ENCODE measurements around the gene NEK4. TPM values are rescaled to one million over a fixed set of nuclear protein-coding genes. Genes with fewer than 3 reads are reported as not detected.
A peak's percentile ranks its signal among the peaks of the same experiment; 100 is the strongest.
"Not testable (repeated sequence)": the region's sequence is repeated elsewhere in the genome, so short reads cannot be mapped to it uniquely, and the experiment has no call there.

NEK4 gene
- polyA plus RNA-seq, 1 donor from 2014 or later = 11.3 TPM

DNA sequence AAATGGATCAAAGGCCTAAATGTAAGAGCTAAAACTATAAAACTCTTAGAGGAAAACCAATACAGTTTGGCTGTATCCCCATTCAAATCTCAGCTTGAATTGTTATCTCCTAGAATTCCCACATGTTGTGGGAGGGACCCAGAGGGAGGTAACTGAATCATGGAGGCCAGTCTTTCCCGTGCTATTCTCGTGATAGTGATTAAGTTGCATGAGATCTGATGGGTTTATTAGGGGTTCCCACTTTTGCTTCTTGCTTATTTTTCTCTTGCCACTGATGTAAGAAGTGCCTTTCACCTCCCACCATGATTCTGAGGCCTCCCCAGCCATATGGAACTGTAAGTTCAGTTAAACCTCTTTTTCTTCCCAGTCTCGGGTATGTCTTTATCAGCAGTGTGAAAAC lies 94.5 kb downstream of the NEK4 start:
- not testable (repeated sequence) for H3K4me3 Mint-ChIP-seq, H3K36me3 Mint-ChIP-seq, H3K27ac Mint-ChIP-seq, H3K9me3 Mint-ChIP-seq, H3K27me3 Mint-ChIP-seq
- peaks cover 12 to 14% (median 12%) of the 10 kb centered on the region in 3 donors for H3K4me1 Mint-ChIP-seq

DNA sequence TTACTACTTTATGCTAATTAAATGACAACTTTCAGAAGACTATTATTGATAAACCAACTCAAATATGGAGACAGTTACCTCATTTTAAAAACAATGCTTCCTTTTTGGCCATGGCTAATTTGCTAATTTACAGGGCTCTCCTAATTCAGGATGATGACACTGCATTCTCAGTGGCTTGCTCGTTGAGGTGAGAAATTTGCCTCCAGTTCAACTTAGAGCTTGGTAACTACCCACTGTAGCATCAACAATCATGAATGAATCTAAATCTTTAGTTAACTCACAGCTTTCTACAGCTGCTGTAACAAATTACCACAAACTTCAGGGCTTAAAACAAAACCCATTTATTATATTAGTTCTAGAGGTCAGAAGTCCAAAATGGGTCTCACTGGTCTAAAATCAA lies 99.1 kb downstream of the NEK4 start:
- Mint-ChIP-seq H3K27ac (no peak overlapping the region), H3K36me3 (peaks cover 5% of the 10 kb centered on the region), H3K4me1 (peaks cover 14 to 21% (median 14%) of the 10 kb centered on the region in 3 donors), H3K9me3 (no peaks in the 10 kb centered on the region), H3K27me3 (no peaks in the 10 kb centered on the region), H3K4me3 (no peak overlapping the region)

DNA sequence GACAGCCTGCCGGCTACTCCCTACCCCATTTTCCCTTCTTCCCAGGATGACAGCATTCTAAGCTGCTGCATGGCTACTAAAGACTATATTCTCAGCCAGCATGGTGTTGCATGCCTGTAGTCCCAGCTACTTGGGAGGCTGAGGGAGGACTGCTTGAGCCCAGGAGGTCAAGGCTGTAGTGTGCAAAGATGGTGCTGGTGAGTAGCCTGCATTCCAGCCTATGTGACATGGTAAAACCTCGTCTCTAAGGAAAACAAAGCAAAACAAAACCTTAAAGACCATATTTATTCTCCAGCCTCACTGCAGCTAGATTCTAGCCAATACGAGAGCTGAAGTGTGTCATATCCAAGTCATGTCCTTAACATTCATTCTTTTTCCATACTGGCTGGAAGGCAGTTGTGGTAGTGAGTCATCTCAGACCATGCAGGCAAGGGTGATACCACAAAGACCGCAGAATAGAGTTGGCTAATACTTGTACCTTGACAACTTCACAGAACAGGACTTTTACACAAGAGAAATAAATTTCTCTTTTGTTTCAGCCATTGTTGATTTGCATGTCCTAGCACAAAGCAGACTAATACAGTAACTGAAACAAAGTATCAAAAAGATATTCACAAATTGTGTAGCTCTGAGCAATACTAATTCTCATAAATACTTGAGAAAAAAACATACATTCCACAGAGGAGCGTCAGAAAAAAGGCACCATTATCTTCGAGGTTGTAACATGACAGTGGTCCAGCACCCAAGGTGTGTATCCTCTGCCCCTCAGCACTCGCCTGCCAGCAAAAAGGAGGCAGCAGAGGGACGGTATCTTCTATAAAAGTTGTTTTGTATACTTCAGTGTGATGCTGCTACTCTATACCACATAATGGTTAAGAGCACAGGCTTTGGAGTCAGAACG lies 99.9 kb downstream of the NEK4 start:
- peak overlapping the region in 1 of 4 donors; percentile 10 for H3K4me3 Mint-ChIP-seq
- H3K27me3 Mint-ChIP-seq = no peaks in the 10 kb centered on the region
- H3K9me3 Mint-ChIP-seq = no peaks in the 10 kb centered on the region
- peaks cover 3% of the 10 kb centered on the region for H3K36me3 Mint-ChIP-seq
- H3K27ac Mint-ChIP-seq = peak overlapping the region in 1 of 3 donors; percentile 44
- H3K4me1 Mint-ChIP-seq = peaks cover 14 to 21% (median 14%) of the 10 kb centered on the region in 3 donors

DNA sequence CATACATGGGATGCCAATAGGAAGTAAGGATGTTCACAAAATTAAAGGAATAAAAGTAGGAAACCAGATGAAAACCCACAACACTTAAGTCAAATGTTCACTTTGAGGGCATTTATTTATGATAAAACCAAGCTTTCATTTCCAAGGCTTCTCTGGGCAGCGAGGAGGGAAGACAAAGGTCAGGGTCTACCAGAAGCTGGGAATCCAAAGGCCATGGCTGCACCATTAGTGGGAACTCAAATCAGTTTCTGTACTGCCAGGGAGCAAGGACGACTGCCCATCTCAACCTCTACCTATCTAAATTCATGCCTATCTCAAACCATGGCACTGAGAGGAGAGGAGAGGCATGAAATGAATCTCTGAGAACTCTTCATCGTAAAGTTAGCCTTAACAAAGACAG lies 107.6 kb downstream of the NEK4 start:
- H3K27me3 Mint-ChIP-seq = no peaks in the 10 kb centered on the region
- H3K9me3 Mint-ChIP-seq = no peaks in the 10 kb centered on the region
- H3K4me3 Mint-ChIP-seq = no peak overlapping the region
- peaks cover 4% of the 10 kb centered on the region for H3K36me3 Mint-ChIP-seq
- no peak overlapping the region for H3K27ac Mint-ChIP-seq
- peaks cover 0 to 3% (median 3%) of the 10 kb centered on the region in 3 donors for H3K4me1 Mint-ChIP-seq

DNA sequence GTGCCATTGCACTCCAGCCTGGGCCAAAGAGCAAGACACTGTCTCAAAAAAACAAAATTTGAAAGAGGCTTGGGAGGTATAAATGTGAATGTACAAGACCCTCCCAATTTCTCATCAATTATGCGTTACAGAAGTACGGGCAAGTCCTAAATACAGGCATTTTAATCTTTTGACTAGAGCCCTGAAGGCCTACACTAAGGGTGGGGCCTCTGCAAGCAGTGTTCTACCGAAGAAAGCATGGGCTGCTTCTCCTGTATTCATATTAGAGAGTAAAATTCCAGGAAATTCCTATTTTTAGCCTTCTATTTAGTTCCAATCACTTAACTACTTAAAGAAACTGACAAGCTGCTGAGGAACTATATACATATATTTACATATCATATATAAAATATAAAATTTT lies 110.7 kb downstream of the NEK4 start:
- Mint-ChIP-seq H3K4me1 (peaks cover 0 to 3% (median 3%) of the 10 kb centered on the region in 3 donors), H3K36me3 (peaks cover 5% of the 10 kb centered on the region), H3K27me3 (no peaks in the 10 kb centered on the region), H3K9me3 (no peaks in the 10 kb centered on the region), H3K27ac (no peak overlapping the region), H3K4me3 (no peak overlapping the region)

Other genes with a start within 250 kb of the NEK4 start
- 1.4 TPM for gene NT5DC2, start 237.1 kb downstream of the NEK4 start, polyA plus RNA-seq
- gene UQCC5, start 234.3 kb downstream of the NEK4 start, polyA plus RNA-seq = 23.7 TPM
- gene PBRM1, start 85.0 kb downstream of the NEK4 start, polyA plus RNA-seq = 81.1 TPM
- 64.0 TPM for gene GNL3, start 84.9 kb downstream of the NEK4 start, polyA plus RNA-seq
- gene GLT8D1, start 65.1 kb downstream of the NEK4 start, polyA plus RNA-seq = 38.0 TPM
- gene SPCS1, start 64.8 kb downstream of the NEK4 start, polyA plus RNA-seq = 326 TPM
- gene ITIH1, start 6.7 kb upstream of the NEK4 start, polyA plus RNA-seq = not detected
- not detected for gene ITIH3, start 23.9 kb upstream of the NEK4 start, polyA plus RNA-seq
- gene ITIH4, start 59.7 kb upstream of the NEK4 start, polyA plus RNA-seq = not detected
- not detected for gene MUSTN1, start 64.1 kb upstream of the NEK4 start, polyA plus RNA-seq
- gene STIMATE, start 126.6 kb upstream of the NEK4 start, polyA plus RNA-seq = 8.3 TPM

All from IgD-negative memory B cell (primary cell).